GM12891 (cell line): ENCODE measurements around the gene PCDH9.

Experiments
- DNase-seq: peaks from one replicate; pipeline ENCODE4 v3.0.0; 2011; ENCODE audit warnings: low spot score; ENCODE audit not compliant: insufficient read length
- FAIRE-seq: peaks from 2 replicates; lab custom pipeline; 2011; peaks lifted over from hg19 to GRCh38; lab: Jason Lieb, UNC
- PAX5 ChIP-seq: IDR thresholded peaks from 2 replicates; pipeline ENCODE4 v1.6.1; 2011; ENCODE audit warnings: low read length, moderate library complexity, mild to moderate bottlenecking; ENCODE audit not compliant: insufficient read depth, severe bottlenecking
- POLR2A ChIP-seq: IDR thresholded peaks from 2 replicates; pipeline ENCODE4 v1.6.1; 2011; ENCODE audit warnings: low read depth, low read length, control low read depth
- POLR2AphosphoS5 ChIP-seq: IDR thresholded peaks from 2 replicates; pipeline ENCODE4 v1.6.1; 2011; ENCODE audit warnings: low read depth, low read length, control low read depth
- POU2F2 ChIP-seq: IDR thresholded peaks from 2 replicates; pipeline ENCODE4 v1.6.1; 2011; ENCODE audit warnings: low read depth, mild to moderate bottlenecking, control low read depth, low read length, moderate library complexity
- SPI1 ChIP-seq: IDR thresholded peaks from 2 replicates; pipeline ENCODE4 v1.6.1; 2011; ENCODE audit warnings: low read depth, low read length, control low read depth
- TAF1 ChIP-seq: IDR thresholded peaks from 2 replicates; pipeline ENCODE4 v1.6.1; 2011; ENCODE audit warnings: low read depth, low read length, control low read depth

Gene PCDH9

GRCh38 chr13:67033170-67033569, 197.0 kb downstream of the PCDH9 start:
- FAIRE-seq, result no peak
- no peak for TF ChIP-seq PAX5
- no peak for TF ChIP-seq TAF1
- no peak for DNase-seq

- no peak for TF ChIP-seq POU2F2
- TF ChIP-seq TAF1, result no peak
- TF ChIP-seq SPI1, result no peak
- no peak for TF ChIP-seq POLR2A
- no peak for TF ChIP-seq POLR2AphosphoS5
- no peak for TF ChIP-seq PAX5
- FAIRE-seq, result no peak
- no peak for DNase-seq
Measured at GRCh38 chr13:67023130-67023876, 206.8 kb downstream of the PCDH9 start.

GRCh38 chr13:67018775-67019174, 211.4 kb downstream of the PCDH9 start:
- no peak for DNase-seq
- no peak for FAIRE-seq

GRCh38 chr13:67017276-67017675, 212.9 kb downstream of the PCDH9 start:
- TF ChIP-seq PAX5 (no peak), POU2F2 (no peak), SPI1 (no peak), TAF1 (no peak), POLR2AphosphoS5 (no peak), POLR2A (no peak)
- no peak for FAIRE-seq
- no peak for DNase-seq

More at GRCh38 chr13:67018775-67019174, 211.4 kb downstream of the PCDH9 start:
- TF ChIP-seq PAX5, result no peak

- FAIRE-seq, result no peak
- TF ChIP-seq POLR2A (no peak), TAF1 (no peak), PAX5 (no peak)
Measured at GRCh38 chr13:67015976-67016600, 214.0 kb downstream of the PCDH9 start.

GRCh38 chr13:67014399-67014798, 215.7 kb downstream of the PCDH9 start:
- no peak for FAIRE-seq
- DNase-seq, result no peak
- TF ChIP-seq SPI1 (no peak), POU2F2 (no peak), TAF1 (no peak)

More at GRCh38 chr13:67015976-67016600, 214.0 kb downstream of the PCDH9 start:
- no peak for DNase-seq

- DNase-seq (no peak), FAIRE-seq (no peak)
- TF ChIP-seq POLR2A (no peak), PAX5 (no peak), TAF1 (no peak), POU2F2 (no peak), SPI1 (no peak)
Measured at GRCh38 chr13:67013709-67014108, 216.4 kb downstream of the PCDH9 start.

- no peak for DNase-seq
- TF ChIP-seq POLR2A, result no peak
- no peak for TF ChIP-seq POLR2AphosphoS5
- no peak for TF ChIP-seq POU2F2
- TF ChIP-seq SPI1, result no peak
- no peak for TF ChIP-seq PAX5
- TF ChIP-seq TAF1, result no peak
- no peak for FAIRE-seq
Measured at GRCh38 chr13:67008075-67008668, 222.0 kb downstream of the PCDH9 start.

GRCh38 chr13:67004511-67004910, 225.6 kb downstream of the PCDH9 start:
- FAIRE-seq, result no peak
- TF ChIP-seq PAX5, result no peak
- no peak for TF ChIP-seq POU2F2
- no peak for TF ChIP-seq POLR2A
- TF ChIP-seq POLR2AphosphoS5, result no peak
- no peak for TF ChIP-seq TAF1
- no peak for TF ChIP-seq SPI1
- DNase-seq, result no peak

- TF ChIP-seq POU2F2, result no peak
- no peak for TF ChIP-seq TAF1
- TF ChIP-seq POLR2A, result no peak
- TF ChIP-seq SPI1, result no peak
- TF ChIP-seq PAX5, result no peak
- TF ChIP-seq POLR2AphosphoS5, result no peak
- FAIRE-seq (no peak), DNase-seq (no peak)
Measured at GRCh38 chr13:67003743-67004142, 226.4 kb downstream of the PCDH9 start.
